ENCODE data around the gene ADAM19. TPM values are rescaled to one million over a fixed set of nuclear protein-coding genes. Genes with fewer than 3 reads are reported as not detected.

ADAM19 gene
- total and polyA plus RNA-seq, 7 donors, result 0.27 to 4.5 (median 1.4) TPM

- no peaks in the 10 kb centered on the region for H3K9me3 ChIP-seq
- TF ChIP-seq, protein P1, sequence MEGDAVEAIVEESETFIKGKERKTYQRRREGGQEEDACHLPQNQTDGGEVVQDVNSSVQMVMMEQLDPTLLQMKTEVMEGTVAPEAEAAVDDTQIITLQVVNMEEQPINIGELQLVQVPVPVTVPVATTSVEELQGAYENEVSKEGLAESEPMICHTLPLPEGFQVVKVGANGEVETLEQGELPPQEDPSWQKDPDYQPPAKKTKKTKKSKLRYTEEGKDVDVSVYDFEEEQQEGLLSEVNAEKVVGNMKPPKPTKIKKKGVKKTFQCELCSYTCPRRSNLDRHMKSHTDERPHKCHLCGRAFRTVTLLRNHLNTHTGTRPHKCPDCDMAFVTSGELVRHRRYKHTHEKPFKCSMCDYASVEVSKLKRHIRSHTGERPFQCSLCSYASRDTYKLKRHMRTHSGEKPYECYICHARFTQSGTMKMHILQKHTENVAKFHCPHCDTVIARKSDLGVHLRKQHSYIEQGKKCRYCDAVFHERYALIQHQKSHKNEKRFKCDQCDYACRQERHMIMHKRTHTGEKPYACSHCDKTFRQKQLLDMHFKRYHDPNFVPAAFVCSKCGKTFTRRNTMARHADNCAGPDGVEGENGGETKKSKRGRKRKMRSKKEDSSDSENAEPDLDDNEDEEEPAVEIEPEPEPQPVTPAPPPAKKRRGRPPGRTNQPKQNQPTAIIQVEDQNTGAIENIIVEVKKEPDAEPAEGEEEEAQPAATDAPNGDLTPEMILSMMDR (IDR thresholded peaks at IDR 0.05), result no peak
- intact Hi-C loops (cut with DNase I), result loop anchor here in 1 of 2 donors (10.0 kb wide), 1 partner anchor 138 kb away; no protein-coding TSS in a partner anchor
- H3K27ac ChIP-seq, result no peak overlapping the region
- WGBS, 3 donors, result 82 to 94% (median 92%) methylated on average over 4 of the region's 4 CpGs
- DNase-seq (no peak), ATAC-seq (no peak)
- no peaks in the 10 kb centered on the region for H3K36me3 ChIP-seq (ENCODE audit: insufficient read depth in 1 of 2, low read depth in 1 of 2)
- H3K4me3 ChIP-seq, result no peak overlapping the region
- H3K4me1 ChIP-seq, result peaks cover 22% of the 10 kb centered on the region
- H3K27me3 ChIP-seq (ENCODE audit: insufficient read depth in 3 of 3, low read length in 2 of 3), result no peaks in the 10 kb centered on the region
These were observed 1.1 kb upstream of the ADAM19 start for GRCh38 chr5:157576678-157577077.

DNA sequence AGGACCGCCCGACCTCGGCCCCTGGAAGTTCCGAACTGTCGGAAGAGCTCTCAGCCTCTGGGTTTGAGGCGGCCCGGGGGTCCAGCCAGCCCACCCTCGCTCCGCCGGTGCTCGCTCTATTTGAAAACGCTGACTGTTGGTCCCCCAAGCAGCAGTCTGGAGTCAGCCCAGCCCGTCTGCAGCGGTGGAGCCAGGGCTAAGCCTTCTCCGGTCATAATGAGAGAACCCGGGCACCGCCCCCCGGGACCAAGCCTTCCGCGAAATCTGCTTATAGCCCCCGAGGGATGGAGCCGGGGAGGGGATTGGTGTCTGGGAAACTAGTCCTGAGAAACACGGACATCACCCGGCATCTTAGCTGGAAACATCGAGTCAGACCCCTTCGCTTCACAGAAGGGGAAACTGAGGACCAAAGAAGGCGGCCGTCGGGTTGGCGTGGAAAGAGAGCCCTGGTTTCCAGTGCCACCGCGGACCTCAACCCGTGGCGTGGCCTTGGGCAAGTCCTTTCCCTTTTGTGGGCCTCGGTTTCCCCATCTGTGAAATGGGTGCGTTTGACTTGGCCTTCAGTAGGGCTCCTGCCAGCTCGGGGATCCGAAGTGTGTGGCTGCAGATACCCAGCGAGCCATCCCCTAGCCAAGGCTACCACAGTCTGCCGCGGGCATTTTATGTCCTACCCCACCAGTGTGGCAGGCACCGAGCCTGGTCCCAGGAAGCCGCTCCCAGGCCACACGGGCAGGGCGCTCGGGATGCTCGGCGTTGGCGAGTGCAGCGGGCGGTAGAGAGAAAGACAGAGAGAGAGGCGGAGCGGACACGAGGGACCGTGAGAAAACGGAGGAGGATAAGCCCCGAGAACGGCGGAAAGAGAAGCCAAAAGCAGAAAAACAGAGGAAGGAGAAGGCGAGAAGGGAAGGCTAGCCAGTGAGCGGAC is 857 bp downstream of the ADAM19 start:
- peak; percentile 26 to 45 (median 38) for ATAC-seq
- TF ChIP-seq, protein P1 (IDR thresholded peaks at IDR 0.05), result no peak
- peaks cover 29% of the 10 kb centered on the region for H3K4me1 ChIP-seq

GRCh38 chr5:157571357-157571827 is 4.2 kb downstream of the ADAM19 start:
- Histone ChIP-seq H3K27me3 (ENCODE audit: insufficient read depth in 3 of 3, low read length in 2 of 3) (no peaks in the 10 kb centered on the region), H3K9me3 (no peaks in the 10 kb centered on the region), H3K4me3 (peak overlapping the region; percentile 16), H3K36me3 (ENCODE audit: insufficient read depth in 1 of 2, low read depth in 1 of 2) (no peaks in the 10 kb centered on the region), H3K27ac (peak overlapping the region; percentile 76), H3K4me1 (peaks cover 29% of the 10 kb centered on the region)
- TF ChIP-seq, protein P1 (IDR thresholded peaks at IDR 0.05), result no peak
- DNase-seq, result peak in 1 of 2 donors; percentile 60
- WGBS, 3 donors, result 10 to 15% (median 15%) methylated on average over 6 of the region's 6 CpGs
- peak; percentile 45 to 78 (median 76) for ATAC-seq
- intact Hi-C loops (cut with DNase I), result loop anchor here in 1 of 2 donors (10.0 kb wide), 1 partner anchor 143 kb away; no protein-coding TSS in a partner anchor

More for the DNA sequence above, 857 bp downstream of the ADAM19 start:
- H3K9me3 ChIP-seq, result no peaks in the 10 kb centered on the region
- H3K36me3 ChIP-seq (ENCODE audit: insufficient read depth in 1 of 2, low read depth in 1 of 2), result no peaks in the 10 kb centered on the region
- 8 to 13% (median 9%) methylated on average over 59 to 61 of the region's 61 CpGs for WGBS, 3 donors
- intact Hi-C loops (cut with DNase I), result loop anchor here in 1 of 2 donors (10.0 kb wide), 1 partner anchor 140 kb away; no protein-coding TSS in a partner anchor
- H3K4me3 ChIP-seq, result peak overlapping the region; percentile 87
- peak overlapping the region; percentile 70 for H3K27ac ChIP-seq
- no peaks in the 10 kb centered on the region for H3K27me3 ChIP-seq (ENCODE audit: insufficient read depth in 3 of 3, low read length in 2 of 3)
- DNase-seq, result peak; percentile 46 to 71

DNA sequence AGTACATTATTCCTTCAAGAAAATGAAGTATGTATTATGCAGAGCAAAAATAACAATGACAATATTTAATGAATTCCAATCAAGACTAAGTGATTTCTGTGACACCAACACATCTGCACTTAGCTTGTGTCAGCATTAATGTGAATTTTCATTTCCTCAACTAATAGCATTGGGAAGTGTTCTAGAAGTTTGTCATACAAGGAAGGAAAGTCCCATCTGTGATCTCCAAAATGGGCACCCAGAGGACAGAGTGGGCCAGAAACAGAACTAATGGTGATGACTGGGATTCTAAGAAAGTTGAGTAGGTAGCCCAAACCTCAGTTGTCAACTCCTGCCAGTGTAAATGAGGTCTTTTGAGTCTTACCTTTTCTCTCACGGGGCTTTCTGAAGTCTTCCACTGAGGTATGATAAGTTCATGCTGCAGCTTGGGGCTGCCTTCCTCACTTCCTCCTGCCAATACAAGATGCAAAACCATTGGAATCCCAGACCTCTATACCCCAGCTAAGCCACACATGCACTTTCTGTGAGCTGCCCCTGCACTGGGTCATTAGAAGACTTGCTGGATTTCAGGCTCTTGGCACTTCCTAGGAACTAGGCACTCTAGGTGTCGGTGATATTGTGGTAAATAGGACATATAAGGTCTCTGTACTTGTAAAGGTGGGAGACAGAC is 4.9 kb downstream of the ADAM19 start:
- peak in 1 of 4 donors; percentile 1 for ATAC-seq
- Histone ChIP-seq H3K4me3 (peak overlapping the region; percentile 16), H3K36me3 (ENCODE audit: insufficient read depth in 1 of 2, low read depth in 1 of 2) (no peaks in the 10 kb centered on the region), H3K27ac (peak overlapping the region; percentile 76), H3K27me3 (ENCODE audit: insufficient read depth in 3 of 3, low read length in 2 of 3) (no peaks in the 10 kb centered on the region), H3K9me3 (no peaks in the 10 kb centered on the region), H3K4me1 (peaks cover 29% of the 10 kb centered on the region)
- intact Hi-C loops (cut with DNase I), result loop anchor here in 1 of 2 donors (10.0 kb wide), 1 partner anchor 144 kb away; no protein-coding TSS in a partner anchor
- TF ChIP-seq, protein P1 (IDR thresholded peaks at IDR 0.05), result no peak
- DNase-seq, result no peak
- 47 to 60% (median 56%) methylated on average over 2 of the region's 2 CpGs for WGBS, 3 donors

All from psoas muscle (tissue), 8 donors.